ENCODE results near the gene PCDH7. TPM values are rescaled to one million over a fixed set of nuclear protein-coding genes. Genes with fewer than 3 reads are reported as not detected.

Gene PCDH7, protein sequence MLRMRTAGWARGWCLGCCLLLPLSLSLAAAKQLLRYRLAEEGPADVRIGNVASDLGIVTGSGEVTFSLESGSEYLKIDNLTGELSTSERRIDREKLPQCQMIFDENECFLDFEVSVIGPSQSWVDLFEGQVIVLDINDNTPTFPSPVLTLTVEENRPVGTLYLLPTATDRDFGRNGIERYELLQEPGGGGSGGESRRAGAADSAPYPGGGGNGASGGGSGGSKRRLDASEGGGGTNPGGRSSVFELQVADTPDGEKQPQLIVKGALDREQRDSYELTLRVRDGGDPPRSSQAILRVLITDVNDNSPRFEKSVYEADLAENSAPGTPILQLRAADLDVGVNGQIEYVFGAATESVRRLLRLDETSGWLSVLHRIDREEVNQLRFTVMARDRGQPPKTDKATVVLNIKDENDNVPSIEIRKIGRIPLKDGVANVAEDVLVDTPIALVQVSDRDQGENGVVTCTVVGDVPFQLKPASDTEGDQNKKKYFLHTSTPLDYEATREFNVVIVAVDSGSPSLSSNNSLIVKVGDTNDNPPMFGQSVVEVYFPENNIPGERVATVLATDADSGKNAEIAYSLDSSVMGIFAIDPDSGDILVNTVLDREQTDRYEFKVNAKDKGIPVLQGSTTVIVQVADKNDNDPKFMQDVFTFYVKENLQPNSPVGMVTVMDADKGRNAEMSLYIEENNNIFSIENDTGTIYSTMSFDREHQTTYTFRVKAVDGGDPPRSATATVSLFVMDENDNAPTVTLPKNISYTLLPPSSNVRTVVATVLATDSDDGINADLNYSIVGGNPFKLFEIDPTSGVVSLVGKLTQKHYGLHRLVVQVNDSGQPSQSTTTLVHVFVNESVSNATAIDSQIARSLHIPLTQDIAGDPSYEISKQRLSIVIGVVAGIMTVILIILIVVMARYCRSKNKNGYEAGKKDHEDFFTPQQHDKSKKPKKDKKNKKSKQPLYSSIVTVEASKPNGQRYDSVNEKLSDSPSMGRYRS (N-terminal part only)
- total RNA-seq, result not detected

DNA sequence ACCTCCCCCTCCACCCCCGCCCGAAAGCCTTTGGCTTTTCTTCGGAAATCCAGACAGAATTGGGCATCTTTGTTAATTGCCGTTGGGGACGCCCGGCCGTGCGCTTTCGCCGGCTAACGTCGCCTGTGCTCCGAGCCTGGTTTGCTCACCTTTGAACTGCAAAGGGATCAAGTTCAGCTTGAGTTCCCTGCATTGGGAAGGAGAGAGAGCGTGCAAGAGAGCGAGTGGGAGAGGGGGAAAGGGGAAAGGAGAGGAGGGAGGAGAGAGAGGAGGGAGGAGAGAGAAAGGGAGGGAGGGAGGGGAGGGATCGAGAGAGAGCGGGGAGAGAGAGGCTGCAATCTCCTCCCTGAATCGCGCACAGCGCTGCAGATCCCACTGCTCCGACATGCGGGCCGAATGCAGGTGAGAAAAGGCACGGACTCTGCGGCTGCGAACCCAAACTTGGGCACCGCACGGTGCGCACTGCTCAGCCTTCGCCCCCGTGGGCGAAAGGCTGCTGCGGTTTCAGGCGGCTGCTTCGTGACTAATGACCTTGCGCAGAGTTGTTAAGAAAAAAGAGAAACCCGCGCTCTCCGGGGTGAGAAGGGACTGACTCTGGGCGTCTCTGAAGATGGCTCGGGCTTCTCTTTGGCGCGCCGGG is at the start of gene PCDH7:
Gene PCDH7 (plus strand): TSS at position 349 of the 640 bp plus-strand sequence. CDS start 1,054 bp downstream, outside the sequence.
- no peaks in the 10 kb centered on the region for H3K9me3 Mint-ChIP-seq
- peaks cover 17 to 31% of the 10 kb centered on the region in 2 donors for H3K27me3 Mint-ChIP-seq
- H3K36me3 Mint-ChIP-seq, result peaks cover 15% of the 10 kb centered on the region
- H3K27ac Mint-ChIP-seq, result no peak within 1 kb of the TSS
- H3K4me1 Mint-ChIP-seq (ENCODE audit: low read depth in 2 of 2), result peaks cover 13 to 30% of the 10 kb centered on the region in 2 donors
- ATAC-seq, result no peak
- H3K4me3 Mint-ChIP-seq, result peak within 1 kb of the TSS; percentile 15
- DNase-seq (ENCODE audit: low spot score), result no peak

GRCh38 chr4:30671926-30672448 is 48.2 kb upstream of the PCDH7 start:
- H3K36me3 Mint-ChIP-seq, result peaks cover 6% of the 10 kb centered on the region
- H3K4me1 Mint-ChIP-seq (ENCODE audit: low read depth in 2 of 2), result no peaks in the 10 kb centered on the region
- no peak for DNase-seq (ENCODE audit: low spot score)
- H3K27ac Mint-ChIP-seq, result no peak overlapping the region
- no peaks in the 10 kb centered on the region for H3K27me3 Mint-ChIP-seq
- peaks cover 14% of the 10 kb centered on the region for H3K9me3 Mint-ChIP-seq
- no peak for ATAC-seq
- H3K4me3 Mint-ChIP-seq, result no peak overlapping the region

GRCh38 chr4:30696191-30696590 is 24.0 kb upstream of the PCDH7 start:
- H3K36me3 Mint-ChIP-seq, result peaks cover 6% of the 10 kb centered on the region
- H3K27ac Mint-ChIP-seq, result no peak overlapping the region
- no peaks in the 10 kb centered on the region for H3K4me1 Mint-ChIP-seq (ENCODE audit: low read depth in 2 of 2)
- H3K9me3 Mint-ChIP-seq, result peaks cover 5% of the 10 kb centered on the region
- no peaks in the 10 kb centered on the region for H3K27me3 Mint-ChIP-seq
- no peak for ATAC-seq
- H3K4me3 Mint-ChIP-seq, result no peak overlapping the region
- DNase-seq (ENCODE audit: low spot score), result no peak

- Mint-ChIP-seq H3K27ac (no peak overlapping the region), H3K4me1 (ENCODE audit: low read depth in 2 of 2) (peaks cover 8 to 22% of the 10 kb centered on the region in 2 donors), H3K4me3 (no peak overlapping the region), H3K36me3 (peaks cover 27% of the 10 kb centered on the region), H3K9me3 (peaks cover 13% of the 10 kb centered on the region), H3K27me3 (peaks cover 11 to 20% of the 10 kb centered on the region in 2 donors)
- no peak for ATAC-seq
- no peak for DNase-seq (ENCODE audit: low spot score)
Observed at GRCh38 chr4:30714408-30715031, 5.6 kb upstream of the PCDH7 start.

DNA sequence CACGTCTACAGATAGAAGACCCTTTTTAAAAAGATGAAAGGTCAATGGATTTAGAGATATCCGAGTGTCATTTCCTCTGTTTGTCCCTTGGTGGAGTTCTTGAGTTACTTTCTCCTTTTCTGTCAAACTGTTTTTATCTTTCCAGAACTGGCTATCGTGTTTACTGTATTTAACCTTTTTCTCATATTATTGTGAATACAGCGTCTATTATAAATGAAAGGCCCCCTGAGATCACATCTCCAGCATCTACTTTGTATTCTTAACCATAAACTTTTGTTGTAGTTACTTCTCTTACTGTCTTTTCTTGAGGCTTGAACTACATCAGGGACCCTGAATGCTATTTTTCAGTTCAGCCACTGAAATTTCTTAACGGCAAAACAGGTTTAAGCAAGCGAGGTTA is 4.0 kb upstream of the PCDH7 start:
- Mint-ChIP-seq H3K9me3 (peaks cover 6% of the 10 kb centered on the region), H3K4me3 (peak overlapping the region; percentile 25), H3K36me3 (peaks cover 19% of the 10 kb centered on the region), H3K27ac (no peak overlapping the region), H3K27me3 (peaks cover 17 to 25% of the 10 kb centered on the region in 2 donors), H3K4me1 (ENCODE audit: low read depth in 2 of 2) (peaks cover 13 to 30% of the 10 kb centered on the region in 2 donors)
- DNase-seq (ENCODE audit: low spot score) (no peak), ATAC-seq (no peak)

- peaks cover 17 to 25% of the 10 kb centered on the region in 2 donors for H3K27me3 Mint-ChIP-seq
- peaks cover 16% of the 10 kb centered on the region for H3K36me3 Mint-ChIP-seq
- no peak overlapping the region for H3K27ac Mint-ChIP-seq
- ATAC-seq, result no peak
- DNase-seq (ENCODE audit: low spot score), result no peak
- peak overlapping the region; percentile 25 for H3K4me3 Mint-ChIP-seq
- peaks cover 13 to 30% of the 10 kb centered on the region in 2 donors for H3K4me1 Mint-ChIP-seq (ENCODE audit: low read depth in 2 of 2)
- H3K9me3 Mint-ChIP-seq, result peaks cover 3% of the 10 kb centered on the region
Observed at GRCh38 chr4:30716681-30717207, 3.4 kb upstream of the PCDH7 start.

- DNase-seq (ENCODE audit: low spot score), result no peak
- Mint-ChIP-seq H3K36me3 (peaks cover 15% of the 10 kb centered on the region), H3K27me3 (peaks cover 17 to 25% of the 10 kb centered on the region in 2 donors), H3K9me3 (no peaks in the 10 kb centered on the region), H3K4me3 (peak overlapping the region; percentile 47), H3K4me1 (ENCODE audit: low read depth in 2 of 2) (peaks cover 13 to 30% of the 10 kb centered on the region in 2 donors), H3K27ac (no peak overlapping the region)
- ATAC-seq, result peak; percentile 49 to 73
Observed at GRCh38 chr4:30717208-30718020, 2.8 kb upstream of the PCDH7 start.

DNA sequence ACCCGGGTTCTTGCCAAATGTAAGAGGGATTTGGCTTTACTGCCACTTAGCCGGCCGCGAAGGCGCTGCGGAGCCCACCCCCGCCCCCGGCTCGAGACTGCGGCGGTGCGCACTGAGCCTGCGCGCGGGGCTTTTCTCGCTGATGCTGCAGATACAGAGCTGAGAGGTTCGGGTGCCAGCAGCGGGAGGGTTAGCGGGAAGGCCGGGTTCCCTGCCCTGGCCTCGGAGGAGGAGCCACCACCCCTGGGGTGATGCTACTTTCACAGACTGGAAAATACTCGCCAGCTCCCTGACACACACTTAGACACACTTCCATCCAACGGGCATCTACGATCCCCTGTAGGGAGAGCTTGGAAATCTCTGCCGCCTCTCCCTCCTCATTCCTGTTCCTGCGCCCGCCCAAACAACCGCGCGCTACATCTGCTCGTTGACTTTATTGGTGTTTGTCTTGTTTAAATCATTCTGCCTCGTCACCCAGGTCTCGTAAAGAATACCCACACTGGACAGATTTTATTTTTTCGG is 2.1 kb upstream of the PCDH7 start:
- H3K4me1 Mint-ChIP-seq (ENCODE audit: low read depth in 2 of 2), result peaks cover 13 to 30% of the 10 kb centered on the region in 2 donors
- peaks cover 17 to 25% of the 10 kb centered on the region in 2 donors for H3K27me3 Mint-ChIP-seq
- peaks cover 15% of the 10 kb centered on the region for H3K36me3 Mint-ChIP-seq
- H3K9me3 Mint-ChIP-seq, result no peaks in the 10 kb centered on the region
- DNase-seq (ENCODE audit: low spot score), result no peak
- no peak for ATAC-seq
- H3K4me3 Mint-ChIP-seq, result no peak overlapping the region
- H3K27ac Mint-ChIP-seq, result no peak overlapping the region

DNA sequence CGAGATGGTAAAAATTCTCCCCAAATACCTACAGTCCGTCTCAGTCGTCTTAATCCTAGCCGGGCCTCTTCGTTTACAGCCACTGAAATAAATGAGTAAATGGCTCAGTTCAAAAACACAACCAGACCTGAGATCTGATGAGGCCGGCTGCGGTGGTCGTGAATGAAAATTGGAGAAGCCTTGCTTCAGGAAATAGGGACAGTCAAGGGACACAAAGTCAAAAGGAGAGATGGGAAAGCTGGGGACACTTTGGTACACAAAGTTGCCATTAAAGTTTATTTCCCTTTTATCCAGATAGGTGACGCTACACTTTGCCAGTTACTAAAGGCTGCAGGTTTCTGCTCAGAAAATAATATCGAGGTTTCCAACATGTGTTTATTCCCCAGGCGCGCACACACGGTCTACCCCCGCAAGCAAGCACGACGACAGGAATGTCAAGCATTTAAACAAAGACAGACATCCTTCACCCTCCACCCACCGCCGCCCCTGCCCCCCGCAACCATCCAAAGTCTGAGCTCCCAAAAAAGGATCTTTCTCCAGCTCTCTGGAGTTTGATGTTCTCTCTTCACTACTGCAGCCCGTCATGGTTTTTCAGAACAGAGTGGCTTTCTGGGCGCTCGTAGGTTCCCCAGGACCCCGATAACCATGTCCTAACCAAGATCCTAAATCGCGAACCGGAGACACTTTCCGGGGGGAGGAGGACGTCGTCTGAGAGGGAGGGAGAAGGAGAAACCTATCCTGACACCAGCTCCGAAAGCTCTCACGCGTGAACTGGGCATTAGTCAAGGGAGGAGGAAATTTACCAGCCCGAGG is 1.3 kb upstream of the PCDH7 start:
- DNase-seq (ENCODE audit: low spot score) (no peak), ATAC-seq (no peak)
- Mint-ChIP-seq H3K4me3 (no peak overlapping the region), H3K27me3 (peaks cover 17 to 25% of the 10 kb centered on the region in 2 donors), H3K36me3 (peaks cover 15% of the 10 kb centered on the region), H3K4me1 (ENCODE audit: low read depth in 2 of 2) (peaks cover 13 to 30% of the 10 kb centered on the region in 2 donors), H3K9me3 (no peaks in the 10 kb centered on the region), H3K27ac (no peak overlapping the region)

- ATAC-seq (no peak), DNase-seq (ENCODE audit: low spot score) (no peak)
- peaks cover 13 to 30% of the 10 kb centered on the region in 2 donors for H3K4me1 Mint-ChIP-seq (ENCODE audit: low read depth in 2 of 2)
- H3K36me3 Mint-ChIP-seq, result peaks cover 15% of the 10 kb centered on the region
- no peaks in the 10 kb centered on the region for H3K9me3 Mint-ChIP-seq
- H3K27me3 Mint-ChIP-seq, result peaks cover 17 to 31% of the 10 kb centered on the region in 2 donors
- no peak overlapping the region for H3K4me3 Mint-ChIP-seq
- H3K27ac Mint-ChIP-seq, result no peak overlapping the region
Observed at GRCh38 chr4:30719454-30720020, 632 bp upstream of the PCDH7 start.

DNA sequence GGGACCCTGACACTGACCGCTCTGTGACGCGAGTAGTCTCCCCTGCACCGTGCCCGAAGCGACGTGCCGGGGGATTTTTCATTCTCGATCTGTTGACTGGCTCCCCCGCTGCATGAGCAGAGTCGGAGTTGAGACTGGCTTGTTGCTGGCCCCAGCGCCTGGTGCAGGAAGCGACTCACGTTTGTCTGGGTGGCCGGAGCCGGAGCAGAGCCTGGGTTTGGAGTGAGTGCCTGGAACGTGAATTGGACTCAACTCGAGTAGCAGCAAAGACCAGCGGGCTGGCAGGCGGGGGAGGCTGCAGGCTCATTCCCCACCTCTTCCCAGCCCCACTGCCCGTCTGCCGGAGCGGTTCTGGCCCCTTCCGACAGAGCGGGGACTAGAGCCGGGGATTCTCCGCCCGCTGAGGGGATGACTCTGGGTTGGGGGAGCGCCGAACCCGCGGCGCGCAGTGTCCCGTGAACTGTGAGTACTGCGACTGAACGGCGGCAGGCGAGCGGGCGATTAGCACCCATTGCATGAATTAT is 554 bp downstream of the PCDH7 start:
- H3K4me1 Mint-ChIP-seq (ENCODE audit: low read depth in 2 of 2), result peaks cover 13 to 30% of the 10 kb centered on the region in 2 donors
- H3K36me3 Mint-ChIP-seq, result peaks cover 15% of the 10 kb centered on the region
- H3K27ac Mint-ChIP-seq, result no peak overlapping the region
- DNase-seq (ENCODE audit: low spot score) (no peak), ATAC-seq (no peak)
- H3K9me3 Mint-ChIP-seq, result no peaks in the 10 kb centered on the region
- H3K27me3 Mint-ChIP-seq, result peaks cover 17 to 31% of the 10 kb centered on the region in 2 donors
- H3K4me3 Mint-ChIP-seq, result peak overlapping the region; percentile 15

Data from natural killer cell treated with Interleukin-12 subunit alpha and Interleukin-12 subunit beta and Interleukin-15 and Interleukin-18, amount 100 ng/mL, for 72 hours (primary cell).